HepG2 (cell line): ENCODE results near the gene ZNF444. TPM values are rescaled to one million over a fixed set of nuclear protein-coding genes. Genes with fewer than 3 reads are reported as not detected.

Experiments used
- ATAC-seq: fragments of 200-7000 bp; cut with Tn5 transposase; 3 replicates; pipeline ENCODE4 v1.9.1; 2020; ENCODE audit warnings: mild to moderate bottlenecking, moderate library complexity
- BruUV-seq: library from RNA; stranded (reverse); fragments of 400-500 nt; replicated peaks from 2 replicates; lab custom pipeline; 2021; lab: Mats Ljungman, UMichigan
- CTCF ChIA-PET: fragments of 300-600 bp; formaldehyde crosslinking; extraction: SDS; loops from one replicate; lab custom pipeline; 2021; ENCODE audit warnings: low total read pairs, inconsistent platforms, low intra/inter-chr PET ratio; lab: Yijun Ruan, JAX
- POLR2A ChIA-PET: fragments of 350-600 bp; sonication (Branson Sonifier 250); formaldehyde crosslinking; loops from one replicate; lab custom pipeline; 2020; ENCODE audit warnings: antibody characterized with exemption, inconsistent platforms; lab: Yijun Ruan, JAX
- DNase-seq: peaks from one replicate; pipeline ENCODE4 v3.0.0-alpha.2; 2015; ENCODE audit warnings: low spot score
- FAIRE-seq: peaks from 3 replicates; lab custom pipeline; 2011; peaks lifted over from hg19 to GRCh38; lab: Jason Lieb, UNC
- H2AFZ ChIP-seq: one replicate; pipeline ENCODE4 v1.6.1; 2011; ENCODE audit warnings: low read length, inconsistent platforms
- H3K27ac ChIP-seq: fragments of 300-600 bp; 3 replicates; pipeline ENCODE4 v1.8.0; 2011; ENCODE audit warnings: mixed run types, mild to moderate bottlenecking, mixed read lengths, low read length, inconsistent platforms; ENCODE audit not compliant: insufficient read depth; ENCODE audit errors: extremely low read length
- H3K27me3 ChIP-seq, 2 experiments: fragments of 200-600 bp in 1 of 2; 2 replicates in 1 of 2; 3 replicates in 1 of 2; pipeline versions ENCODE4 v1.6.0 to v1.8.0; 2011; ENCODE audit warnings: low read length in 2 of 2, mild to moderate bottlenecking in 2 of 2, moderate library complexity in 2 of 2, inconsistent platforms in 1 of 2; ENCODE audit not compliant: insufficient read depth in 2 of 2, control insufficient read depth in 1 of 2
- H3K36me3 ChIP-seq, 2 experiments: fragments of 200-600 bp in 1 of 2; replicated peaks in 1 of 2; 2 replicates in 1 of 2; 3 replicates in 1 of 2; pipeline versions ENCODE4 v1.5.1 to v1.8.0; 2011; ENCODE audit warnings: low read length in 2 of 2, inconsistent platforms in 1 of 2; ENCODE audit not compliant: insufficient read depth in 2 of 2, control insufficient read depth in 1 of 2
- H3K4me1 ChIP-seq: 2 replicates; pipeline ENCODE4 v1.5.1; 2012; ENCODE audit warnings: low read length, inconsistent platforms; ENCODE audit not compliant: insufficient read depth
- H3K4me2 ChIP-seq: 2 replicates; pipeline ENCODE4 v1.6.0; 2011; ENCODE audit warnings: low read depth, low read length, inconsistent platforms
- H3K4me3 ChIP-seq, 3 experiments: fragments of 200-600 bp in 1 of 3; sonication (generic), shearing (Covaris generic) in 1 of 3; replicated peaks in 1 of 3; 2 replicates each; pipeline ENCODE4 v1.5.1; 2011 to 2016; ENCODE audit warnings: low read length in 3 of 3, inconsistent platforms in 2 of 3, low read depth in 2 of 3, mild to moderate bottlenecking in 2 of 3, control low read depth in 1 of 3, mixed read lengths in 1 of 3; ENCODE audit not compliant: insufficient read depth in 1 of 3
- H3K79me2 ChIP-seq: one replicate; pipeline ENCODE4 v1.6.1; 2011; ENCODE audit warnings: low read length, inconsistent platforms; ENCODE audit not compliant: insufficient read depth
- H3K9ac ChIP-seq: 2 replicates; pipeline ENCODE4 v1.6.0; 2011; ENCODE audit warnings: mild to moderate bottlenecking, low read depth, low read length, inconsistent platforms; ENCODE audit not compliant: insufficient read depth
- H3K9me3 ChIP-seq: 2 replicates; pipeline ENCODE4 v1.5.1; 2012; ENCODE audit warnings: mild to moderate bottlenecking, low read length
- H4K20me1 ChIP-seq: 2 replicates; pipeline ENCODE4 v1.6.0; 2011; ENCODE audit warnings: inconsistent platforms, mild to moderate bottlenecking, low read length, moderate library complexity; ENCODE audit not compliant: insufficient read depth
- EHMT2 ChIP-seq: fragments of 200-600 bp; sonication (generic); IDR thresholded peaks from 2 replicates; pipeline ENCODE4 v1.7.0; 2017; ENCODE audit warnings: antibody characterized with exemption, low read depth, low read length, borderline replicate concordance
- MED1 ChIP-seq: sonication (generic); formaldehyde crosslinking; IDR thresholded peaks from 2 replicates; pipeline ENCODE4 v1.4.0; 2020; ENCODE audit warnings: missing genetic modification reagents
- RERE ChIP-seq: IDR thresholded peaks from 2 replicates; pipeline ENCODE4 v1.6.1; 2016; ENCODE audit warnings: low read depth, missing genetic modification reagents, missing compliant biosample characterization
- TFDP2 ChIP-seq: sonication (generic); formaldehyde crosslinking; IDR thresholded peaks from 2 replicates; pipeline ENCODE4 v1.4.0; 2020; ENCODE audit warnings: missing genetic modification reagents
- TRAFD1 ChIP-seq: sonication (generic); formaldehyde crosslinking; IDR thresholded peaks from 2 replicates; pipeline ENCODE4 v1.5.1; 2020; ENCODE audit warnings: missing genetic modification reagents, mild to moderate bottlenecking, borderline replicate concordance
- ZBTB1 ChIP-seq: sonication (generic); formaldehyde crosslinking; IDR thresholded peaks from 2 replicates; pipeline ENCODE4 v1.4.0; 2020; ENCODE audit warnings: missing genetic modification reagents, borderline replicate concordance
- ZNF225 ChIP-seq: sonication (generic); formaldehyde crosslinking; IDR thresholded peaks from 2 replicates; pipeline ENCODE4 v1.4.0; 2020; ENCODE audit warnings: mild to moderate bottlenecking, missing genetic modification reagents
- ZNF296 ChIP-seq: sonication (generic); formaldehyde crosslinking; conservative IDR thresholded peaks from 2 replicates; pipeline ENCODE4 v1.5.0; 2020; ENCODE audit warnings: mild to moderate bottlenecking, missing genetic modification reagents
- ZNF335 ChIP-seq: sonication (generic); formaldehyde crosslinking; IDR thresholded peaks from 2 replicates; pipeline ENCODE4 v1.4.0; 2020; ENCODE audit warnings: missing genetic modification reagents
- ZNF768 ChIP-seq: sonication (generic); formaldehyde crosslinking; IDR thresholded peaks from 2 replicates; pipeline ENCODE4 v1.4.0; 2020; ENCODE audit warnings: missing genetic modification reagents
- ZNF770 ChIP-seq: sonication (generic); formaldehyde crosslinking; IDR thresholded peaks from 2 replicates; pipeline ENCODE4 v1.5.0; 2020; ENCODE audit warnings: mild to moderate bottlenecking, missing genetic modification reagents
- WGBS: methylation state at CpG from one replicate; pipeline ENCODE4 v1.1.6; 2017; ENCODE audit warnings: low lambda C conversion rate; 5-methylcytosine and 5-hydroxymethylcytosine counted together
- in situ Hi-C: cut with HindIII; loops from 2 replicates; pipeline ENCODE4 v1.10.0; 2017; ENCODE audit warnings: low pct_unique_long_range_greater_than_20kb; ENCODE audit not compliant: extremely low pct_ligation_motif_present
- intact Hi-C: fragments of 100-400 bp; cut with micrococcal nuclease; formaldehyde crosslinking; loops from one replicate; pipeline ENCODE4 v1.10.0; 2022; ENCODE audit not compliant: unreplicated experiment
- polyA plus RNA-seq, 8 experiments: library from polyadenylated mRNA; depleted of rRNA in 3 of 8; stranded (reverse) in 7 of 8; unstranded in 1 of 8; fragments of >200 nt; fragmentation: Illumina TruSeq in 4 of 8; extraction: Trizol in 4 of 8; gene quantifications; 2 replicates each; pipeline versions ENCODE4 v1.2.1 to v1.2.3, GENCODE V29; 2011 to 2016; ENCODE audit warnings: low read depth in 4 of 8, missing spikeins in 1 of 8, mixed read lengths in 1 of 8; ENCODE audit not compliant: insufficient read depth in 1 of 8
- total RNA-seq, 5 experiments: library from RNA; depleted of rRNA; stranded (reverse); fragments of >200 nt; fragmentation: Illumina TruSeq; extraction: Trizol; gene quantifications; 2 replicates each; pipeline ENCODE4 v1.2.3, GENCODE V29; 2016; ENCODE audit warnings: low read depth in 1 of 5

The ZNF444 gene
- total and polyA plus RNA-seq, 2 of the 13 experiments (the other 11 are each of a cell fraction or from before 2014, with no cell fraction given), result 27.4 to 30.3 TPM

- Histone ChIP-seq H3K36me3 (peaks cover 8 to 16% of the 10 kb centered on the region in 2 experiments), H4K20me1 (peaks cover 56% of the 10 kb centered on the region), H3K9me3 (no peaks in the 10 kb centered on the region), H3K9ac (peak overlapping the region; percentile 91), H3K79me2 (peaks cover 56% of the 10 kb centered on the region), H3K27me3 (no peaks in the 10 kb centered on the region; a peak in 1 of 5 replicates), H3K27ac (peak overlapping the region; percentile 99), H3K4me1 (peaks cover 59% of the 10 kb centered on the region), H3K4me2 (peak overlapping the region; percentile 95), H3K4me3 (peak overlapping the region; percentile 69 to 90 (median 83)), H2AFZ (no peak overlapping the region)
- in situ Hi-C loops (no loop called here), intact Hi-C loops (loop anchor here (1.0 kb wide), 2 partner anchors 14 to 17 kb away; no protein-coding TSS in a partner anchor)
- FAIRE-seq (peak; percentile 70), DNase-seq (no peak), ATAC-seq (peak; percentile 1)
- ChIA-PET POLR2A (interaction anchor here (2.7 to 3.7 kb wide), 3 partner anchors 8 to 23 kb away, joined by 11 to 113 read pairs (median 58); partner anchors contain the start of gene ZNF444), CTCF (no interaction called here)
- no TSS peak for BruUV-seq
- 29% methylated on average over 5 of the region's 8 CpGs for WGBS
- no peak for TF ChIP-seq ZNF770
- TF ChIP-seq EHMT2, result no peak
- peak; percentile 24; the same call in 1 of the 2 replicates for TF ChIP-seq MED1 (CRISPR knock-in tag)
- no peak for TF ChIP-seq ZNF335 (CRISPR knock-in tag)
- no peak for TF ChIP-seq ZNF296 (CRISPR knock-in tag)
- no peak for TF ChIP-seq RERE (CRISPR knock-in tag)
- TF ChIP-seq TFDP2 (CRISPR knock-in tag), result no peak
- no peak for TF ChIP-seq ZNF225
- no peak for TF ChIP-seq ZBTB1 (CRISPR knock-in tag)
- TF ChIP-seq ZNF768, result peak; percentile 38; the same call in 1 of the 2 replicates
- TF ChIP-seq TRAFD1 (CRISPR knock-in tag), result no peak
Observed at GRCh38 chr19:56118666-56119581, 22.2 kb upstream of the ZNF444 start.
